Ascending aorta (tissue), 2 donors: ENCODE results near the gene SETBP1. TPM values are rescaled to one million over a fixed set of nuclear protein-coding genes. Genes with fewer than 3 reads are reported as not detected.

ENCODE experiments used
- DNase-seq, 2 donors: peaks; one replicate each; pipeline ENCODE4 v3.0.0-alpha.2; 2019; ENCODE audit warnings: low spot score in 2 of 2
- H3K27ac ChIP-seq, 2 donors: fragments of 200-600 bp; sonication (generic); one replicate each; pipeline ENCODE4 v1.5.1; 2016 to 2017; ENCODE audit warnings: mild to moderate bottlenecking in 1 of 2
- H3K27me3 ChIP-seq: fragments of 200-600 bp; sonication (generic); one replicate; pipeline ENCODE4 v1.5.1; 2017
- H3K36me3 ChIP-seq, 2 donors: fragments of 200-600 bp; sonication (generic); one replicate each; pipeline ENCODE4 v1.5.1; 2016
- H3K4me1 ChIP-seq, 2 donors: fragments of 200-600 bp; sonication (generic); one replicate each; pipeline ENCODE4 v1.5.1; 2016 to 2017; ENCODE audit warnings: mild to moderate bottlenecking in 1 of 2
- H3K4me3 ChIP-seq, 2 donors: fragments of 200-600 bp; sonication (generic); one replicate each; pipeline ENCODE4 v1.5.1; 2016 to 2017; ENCODE audit warnings: mild to moderate bottlenecking in 1 of 2
- H3K9me3 ChIP-seq, 2 donors: fragments of 200-600 bp; sonication (generic); one replicate each; pipeline ENCODE4 v1.5.1; 2016
- CTCF ChIP-seq, 3 experiments: fragments of 200-600 bp in 2 of 3; fragments of 450-650 bp in 1 of 3; sonication (generic) in 2 of 3; IDR thresholded peaks; one replicate each; pipeline ENCODE4 v1.5.1; 2016 to 2019; ENCODE audit warnings: antibody characterized with exemption in 3 of 3, mild to moderate bottlenecking in 1 of 3, moderate library complexity in 1 of 3
- intact Hi-C: fragments of 100-400 bp; cut with DNase I; formaldehyde crosslinking; loops from one replicate; pipeline ENCODE4 v1.15.1; 2023
- total RNA-seq: library from RNA; depleted of rRNA; stranded (reverse); fragments of >200 nt; gene quantifications from one replicate; pipeline ENCODE4 v1.1.0, GENCODE V29; 2016

The SETBP1 gene
- total RNA-seq, 1 donor from 2014 or later: 23.5 TPM

GRCh38 chr18:44743631-44744030 is 62.9 kb downstream of the SETBP1 start:
- TF ChIP-seq CTCF (IDR thresholded peaks at IDR 0.05): no peak
- DNase-seq: no peak
- intact Hi-C loops: no loop called here
- no peak overlapping the region for H3K27ac ChIP-seq
- H3K4me3 ChIP-seq: no peak overlapping the region
- H3K36me3 ChIP-seq: no peaks in the 10 kb centered on the region
- H3K27me3 ChIP-seq: no peaks in the 10 kb centered on the region
- H3K9me3 ChIP-seq: no peaks in the 10 kb centered on the region
- peaks cover 0 to 17% of the 10 kb centered on the region in 2 donors for H3K4me1 ChIP-seq

GRCh38 chr18:44744161-44745121 is 63.8 kb downstream of the SETBP1 start:
- Histone ChIP-seq H3K9me3 (no peaks in the 10 kb centered on the region), H3K27ac (no peak overlapping the region), H3K4me3 (peak overlapping the region in 1 of 2 donors; percentile 44), H3K4me1 (peaks cover 0 to 17% of the 10 kb centered on the region in 2 donors), H3K36me3 (no peaks in the 10 kb centered on the region), H3K27me3 (no peaks in the 10 kb centered on the region)
- peak in 1 of 3 experiments; percentile 4 for TF ChIP-seq CTCF (IDR thresholded peaks at IDR 0.05)
- DNase-seq: no peak
- intact Hi-C loops: no loop called here

GRCh38 chr18:44747157-44747556 is 66.5 kb downstream of the SETBP1 start:
- Histone ChIP-seq H3K36me3 (no peaks in the 10 kb centered on the region), H3K4me3 (no peak overlapping the region), H3K4me1 (peaks cover 0 to 17% of the 10 kb centered on the region in 2 donors), H3K27me3 (no peaks in the 10 kb centered on the region), H3K9me3 (no peaks in the 10 kb centered on the region), H3K27ac (peak overlapping the region in 1 of 2 donors; percentile 16)
- no peak for DNase-seq
- no peak for TF ChIP-seq CTCF (IDR thresholded peaks at IDR 0.05)
- intact Hi-C loops: no loop called here

- no peaks in the 10 kb centered on the region for H3K27me3 ChIP-seq
- H3K4me1 ChIP-seq: peaks cover 0 to 11% of the 10 kb centered on the region in 2 donors
- no peak overlapping the region for H3K4me3 ChIP-seq
- no peaks in the 10 kb centered on the region for H3K36me3 ChIP-seq
- intact Hi-C loops: no loop called here
- no peak overlapping the region for H3K27ac ChIP-seq
- no peak for TF ChIP-seq CTCF (IDR thresholded peaks at IDR 0.05)
- H3K9me3 ChIP-seq: no peaks in the 10 kb centered on the region
- DNase-seq: no peak
Observed at GRCh38 chr18:44748582-44748981, 67.9 kb downstream of the SETBP1 start.

- H3K27me3 ChIP-seq: no peaks in the 10 kb centered on the region
- intact Hi-C loops: no loop called here
Observed at GRCh38 chr18:44750774-44751173, 70.1 kb downstream of the SETBP1 start.

More at GRCh38 chr18:44750774-44751173, 70.1 kb downstream of the SETBP1 start:
- no peak overlapping the region for H3K27ac ChIP-seq
- H3K4me3 ChIP-seq: no peak overlapping the region
- no peak for TF ChIP-seq CTCF (IDR thresholded peaks at IDR 0.05)
- H3K9me3 ChIP-seq: no peaks in the 10 kb centered on the region
- H3K36me3 ChIP-seq: no peaks in the 10 kb centered on the region
- no peak for DNase-seq
- peaks cover 0 to 6% of the 10 kb centered on the region in 2 donors for H3K4me1 ChIP-seq
